Measurements from ENCODE around the gene COL23A1. TPM values are rescaled to one million over a fixed set of nuclear protein-coding genes. Genes with fewer than 3 reads are reported as not detected.

The COL23A1 gene
- total RNA-seq, 1 experiment from 2014 or later = not detected

DNA sequence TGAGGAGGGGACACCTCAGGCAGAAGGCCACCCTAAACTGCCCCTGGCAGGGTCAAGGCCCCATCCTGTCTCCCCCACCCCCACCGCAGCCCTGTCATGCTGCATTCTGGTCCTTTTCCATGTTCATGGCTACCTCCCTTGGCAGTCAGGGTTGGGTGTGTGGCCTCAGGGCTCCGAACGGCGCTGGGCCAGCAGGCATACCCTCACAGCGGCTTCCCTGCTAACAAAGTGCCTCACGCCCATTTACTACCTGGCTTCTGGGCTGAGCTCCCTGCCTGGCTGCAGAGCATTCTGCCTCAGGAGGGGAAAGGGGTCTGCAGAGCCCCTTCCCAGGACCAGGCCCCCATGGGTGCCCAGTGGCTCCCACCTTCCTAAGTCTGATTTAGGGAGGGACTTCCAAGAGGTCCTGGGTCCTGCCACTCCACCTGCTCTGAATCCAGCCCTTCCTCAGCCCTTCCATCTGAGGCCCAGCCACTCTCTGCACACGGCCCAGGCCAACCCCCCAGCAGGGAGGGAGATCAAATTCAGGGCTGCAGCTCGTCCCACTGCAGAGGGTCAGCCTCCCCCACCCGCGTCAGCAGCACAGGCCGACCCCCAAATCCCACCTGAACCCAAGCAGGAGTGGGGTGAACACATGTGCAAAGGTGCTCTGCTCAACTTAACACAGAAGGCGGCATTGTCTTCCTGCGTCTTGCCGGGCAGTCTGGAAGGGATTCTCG lies 241.7 kb downstream of the COL23A1 start:
- no peaks in the 10 kb centered on the region for H3K9me3 ChIP-seq (ENCODE audit: low read length)
- no peaks in the 10 kb centered on the region for H3F3A ChIP-seq (ENCODE audit: low read length, unreplicated experiment)
- H3K27me3 ChIP-seq (ENCODE audit: low read length) = 0 out of 2 replicates have a peak, but pooled peaks cover 17% of the 10 kb centered on the region
- H2AFZ ChIP-seq (ENCODE audit: low read length) = no peak overlapping the region
- H3K4me3 ChIP-seq (ENCODE audit: low read length) = no peak overlapping the region
- intact Hi-C loops (cut with micrococcal nuclease) = no loop called here
- no peaks in the 10 kb centered on the region for H3K9me2 ChIP-seq (replicated peaks; ENCODE audit: low read length)
- ATAC-seq (no peak), DNase-seq (no peak)
- BruUV-seq (replicated peaks) = no TSS peak
- no peaks in the 10 kb centered on the region for H3K79me2 ChIP-seq (ENCODE audit: low read length)
- no peaks in the 10 kb centered on the region for H3K36me3 ChIP-seq (ENCODE audit: low read depth, low read length)
- no peaks in the 10 kb centered on the region for H4K20me1 ChIP-seq (ENCODE audit: low read length)
- ChIA-PET CTCF (no interaction called here), POLR2A (ENCODE audit: unreplicated experiment) (no interaction called here)
- H3K27ac ChIP-seq (ENCODE audit: low read length) = no peak overlapping the region
- H3K4me1 ChIP-seq (ENCODE audit: insufficient read depth, low read length) = no peaks in the 10 kb centered on the region; the same call in 1 of the 2 replicates
- no peak overlapping the region for H3K9ac ChIP-seq (ENCODE audit: low read length)
- TF ChIP-seq EZH2 (IDR thresholded peaks at IDR 0.05; ENCODE audit: low read length, unreplicated experiment) = no peak
- TF ChIP-seq, protein P1, sequence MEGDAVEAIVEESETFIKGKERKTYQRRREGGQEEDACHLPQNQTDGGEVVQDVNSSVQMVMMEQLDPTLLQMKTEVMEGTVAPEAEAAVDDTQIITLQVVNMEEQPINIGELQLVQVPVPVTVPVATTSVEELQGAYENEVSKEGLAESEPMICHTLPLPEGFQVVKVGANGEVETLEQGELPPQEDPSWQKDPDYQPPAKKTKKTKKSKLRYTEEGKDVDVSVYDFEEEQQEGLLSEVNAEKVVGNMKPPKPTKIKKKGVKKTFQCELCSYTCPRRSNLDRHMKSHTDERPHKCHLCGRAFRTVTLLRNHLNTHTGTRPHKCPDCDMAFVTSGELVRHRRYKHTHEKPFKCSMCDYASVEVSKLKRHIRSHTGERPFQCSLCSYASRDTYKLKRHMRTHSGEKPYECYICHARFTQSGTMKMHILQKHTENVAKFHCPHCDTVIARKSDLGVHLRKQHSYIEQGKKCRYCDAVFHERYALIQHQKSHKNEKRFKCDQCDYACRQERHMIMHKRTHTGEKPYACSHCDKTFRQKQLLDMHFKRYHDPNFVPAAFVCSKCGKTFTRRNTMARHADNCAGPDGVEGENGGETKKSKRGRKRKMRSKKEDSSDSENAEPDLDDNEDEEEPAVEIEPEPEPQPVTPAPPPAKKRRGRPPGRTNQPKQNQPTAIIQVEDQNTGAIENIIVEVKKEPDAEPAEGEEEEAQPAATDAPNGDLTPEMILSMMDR (conservative IDR thresholded peaks at IDR 0.05; ENCODE audit: low read depth, low read length) = no peak
- no peak for TF ChIP-seq EZH2phosphoT487 (IDR thresholded peaks at IDR 0.05; ENCODE audit: borderline replicate concordance, low read length)
- H3K4me2 ChIP-seq (ENCODE audit: low read length) = no peak overlapping the region

DNA sequence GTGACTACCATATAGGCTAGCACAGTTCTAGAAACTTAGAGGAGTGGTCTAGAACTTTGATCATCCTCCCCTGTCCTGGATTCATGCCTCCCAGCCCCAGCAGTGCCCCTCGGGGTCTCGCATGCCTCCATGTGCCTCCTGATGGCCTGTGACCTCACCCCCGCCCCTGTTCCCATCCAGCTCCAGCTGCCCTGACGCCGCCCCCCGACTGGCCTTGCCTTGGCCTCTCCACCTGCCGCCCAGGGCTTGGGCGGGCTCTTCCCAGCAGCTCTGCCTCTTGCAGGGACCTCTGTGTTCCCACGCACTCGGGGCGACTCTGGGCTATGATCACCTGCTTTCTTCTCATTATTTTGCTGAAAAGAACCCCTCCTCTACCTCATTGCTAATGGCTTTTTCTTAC lies 242.2 kb downstream of the COL23A1 start:
- Histone ChIP-seq H3K79me2 (ENCODE audit: low read length) (no peaks in the 10 kb centered on the region), H3K36me3 (ENCODE audit: low read depth, low read length) (no peaks in the 10 kb centered on the region), H3K4me1 (ENCODE audit: insufficient read depth, low read length) (no peaks in the 10 kb centered on the region; the same call in 1 of the 2 replicates), H4K20me1 (ENCODE audit: low read length) (no peaks in the 10 kb centered on the region), H3K4me3 (ENCODE audit: low read length) (no peak overlapping the region), H3F3A (ENCODE audit: low read length, unreplicated experiment) (no peaks in the 10 kb centered on the region), H3K27me3 (ENCODE audit: low read length) (peaks cover 21% of the 10 kb centered on the region; the same call in 1 of the 2 replicates), H3K27ac (ENCODE audit: low read length) (no peak overlapping the region), H3K9me3 (ENCODE audit: low read length) (no peaks in the 10 kb centered on the region), H3K9ac (ENCODE audit: low read length) (no peak overlapping the region), H2AFZ (ENCODE audit: low read length) (no peak overlapping the region), H3K9me2 (replicated peaks; ENCODE audit: low read length) (no peaks in the 10 kb centered on the region), H3K4me2 (ENCODE audit: low read length) (no peak overlapping the region)
- intact Hi-C loops (cut with micrococcal nuclease) = no loop called here
- no peak for ATAC-seq
- DNase-seq = no peak
- CTCF ChIA-PET = no interaction called here
- BruUV-seq (replicated peaks) = no TSS peak
- TF ChIP-seq EZH2phosphoT487 (IDR thresholded peaks at IDR 0.05; ENCODE audit: borderline replicate concordance, low read length) (no peak), EZH2 (IDR thresholded peaks at IDR 0.05; ENCODE audit: low read length, unreplicated experiment) (no peak)
- TF ChIP-seq, protein P1 (conservative IDR thresholded peaks at IDR 0.05; ENCODE audit: low read depth, low read length) = no peak
- POLR2A ChIA-PET (ENCODE audit: unreplicated experiment) = interaction anchor here (0.6 kb wide), 1 partner anchor 857 kb away, joined by 8 read pairs; no protein-coding TSS in a partner anchor

All from PC-3 (cell line).